ENCODE results near the gene PRRG4. TPM values are rescaled to one million over a fixed set of nuclear protein-coding genes. Genes with fewer than 3 reads are reported as not detected.
A peak's percentile ranks its signal among the peaks of the same experiment; 100 is the strongest.
"Not testable (repeated sequence)": the region's sequence is repeated elsewhere in the genome, so short reads cannot be mapped to it uniquely, and the experiment has no call there.

PRRG4 gene
- total and polyA plus RNA-seq, 2 experiments from 2014 or later = 3.0 to 12.1 TPM

DNA sequence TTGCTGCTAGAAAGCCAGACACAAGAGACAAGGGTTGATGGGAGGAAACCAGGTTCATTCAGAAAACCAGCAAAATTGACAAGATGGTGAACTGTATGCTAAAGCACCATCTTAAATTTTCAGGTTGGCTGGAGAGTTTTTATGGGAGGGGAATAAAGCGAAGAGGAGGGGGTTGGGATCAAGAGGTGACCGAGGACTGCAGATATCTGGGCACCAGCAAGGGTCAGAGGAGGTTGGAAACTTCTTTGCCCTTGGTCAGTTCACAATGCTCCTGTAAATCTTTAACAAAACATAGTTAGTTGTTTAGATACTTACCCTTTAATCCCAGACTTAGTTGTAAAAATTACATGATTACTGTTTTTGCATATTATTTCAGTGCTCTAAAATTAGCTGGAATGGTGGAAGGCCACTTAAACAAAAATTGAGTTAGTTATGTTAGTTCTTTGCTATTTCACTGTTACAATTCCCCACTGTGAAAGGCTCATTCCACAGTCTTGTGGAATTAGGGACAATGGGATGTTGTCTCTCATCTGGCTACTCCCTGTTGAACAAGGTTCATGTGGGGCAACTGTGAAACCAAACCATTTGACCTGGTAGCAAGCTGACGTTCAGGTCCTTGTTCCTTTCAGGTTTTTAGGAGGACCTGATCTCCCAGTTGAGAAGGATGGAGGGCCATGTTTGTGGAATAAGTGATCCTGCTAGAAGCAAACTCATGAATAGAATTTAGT, 32.3 kb downstream of the PRRG4 start:
- H4K20me1 ChIP-seq (ENCODE audit: insufficient read depth, poor library complexity, severe bottlenecking) = no peaks in the 10 kb centered on the region
- no peak overlapping the region for H2AFZ ChIP-seq

DNA sequence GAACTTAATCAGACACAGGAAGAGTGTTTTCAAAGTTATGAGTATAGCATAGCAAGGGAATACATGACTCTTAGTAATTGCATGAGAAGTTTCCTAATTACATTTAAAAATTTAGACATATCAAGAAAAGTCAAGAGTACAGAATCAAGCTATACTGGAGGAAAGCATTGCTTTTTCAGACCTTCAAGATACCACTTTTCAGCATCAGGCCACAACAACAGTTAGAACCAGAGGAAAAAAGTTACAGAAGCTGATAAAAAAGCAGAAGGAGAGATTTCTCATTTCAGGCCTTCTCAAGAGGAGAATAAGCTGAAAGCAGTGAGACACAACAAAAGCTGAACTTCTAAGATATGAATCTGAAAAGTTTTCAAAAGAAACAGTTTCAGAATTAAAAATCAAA, 34.8 kb downstream of the PRRG4 start:
- Histone ChIP-seq H3K4me2 (no peak overlapping the region), H3K27ac (no peak overlapping the region), H3K9me3 (ENCODE audit: low read depth) (no peaks in the 10 kb centered on the region), H3K36me3 (replicated peaks; ENCODE audit: insufficient read depth, low read depth) (no peaks in the 10 kb centered on the region), H2AFZ (no peak overlapping the region), H3K79me2 (no peaks in the 10 kb centered on the region), H3K4me1 (ENCODE audit: insufficient read depth) (no peaks in the 10 kb centered on the region), H3K9me2 (replicated peaks; ENCODE audit: insufficient read depth) (no peaks in the 10 kb centered on the region), H3K27me3 (no peaks in the 10 kb centered on the region), H4K20me1 (ENCODE audit: insufficient read depth, poor library complexity, severe bottlenecking) (no peaks in the 10 kb centered on the region), H3K4me3 (no peak overlapping the region)
- no peak for DNase-seq (ENCODE audit: low spot score)
- no peak for TF ChIP-seq EZH2phosphoT487 (IDR thresholded peaks at IDR 0.05; ENCODE audit: low read depth, severe bottlenecking, unreplicated experiment)

More for the DNA sequence above, 32.3 kb downstream of the PRRG4 start:
- H3K4me2 ChIP-seq = no peak overlapping the region
- H3K9me3 ChIP-seq (ENCODE audit: low read depth) = no peaks in the 10 kb centered on the region
- H3K4me3 ChIP-seq = no peak overlapping the region
- DNase-seq (ENCODE audit: low spot score) = no peak
- no peaks in the 10 kb centered on the region for H3K79me2 ChIP-seq
- no peak for TF ChIP-seq EZH2phosphoT487 (IDR thresholded peaks at IDR 0.05; ENCODE audit: low read depth, severe bottlenecking, unreplicated experiment)
- TF ChIP-seq, protein P1, sequence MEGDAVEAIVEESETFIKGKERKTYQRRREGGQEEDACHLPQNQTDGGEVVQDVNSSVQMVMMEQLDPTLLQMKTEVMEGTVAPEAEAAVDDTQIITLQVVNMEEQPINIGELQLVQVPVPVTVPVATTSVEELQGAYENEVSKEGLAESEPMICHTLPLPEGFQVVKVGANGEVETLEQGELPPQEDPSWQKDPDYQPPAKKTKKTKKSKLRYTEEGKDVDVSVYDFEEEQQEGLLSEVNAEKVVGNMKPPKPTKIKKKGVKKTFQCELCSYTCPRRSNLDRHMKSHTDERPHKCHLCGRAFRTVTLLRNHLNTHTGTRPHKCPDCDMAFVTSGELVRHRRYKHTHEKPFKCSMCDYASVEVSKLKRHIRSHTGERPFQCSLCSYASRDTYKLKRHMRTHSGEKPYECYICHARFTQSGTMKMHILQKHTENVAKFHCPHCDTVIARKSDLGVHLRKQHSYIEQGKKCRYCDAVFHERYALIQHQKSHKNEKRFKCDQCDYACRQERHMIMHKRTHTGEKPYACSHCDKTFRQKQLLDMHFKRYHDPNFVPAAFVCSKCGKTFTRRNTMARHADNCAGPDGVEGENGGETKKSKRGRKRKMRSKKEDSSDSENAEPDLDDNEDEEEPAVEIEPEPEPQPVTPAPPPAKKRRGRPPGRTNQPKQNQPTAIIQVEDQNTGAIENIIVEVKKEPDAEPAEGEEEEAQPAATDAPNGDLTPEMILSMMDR (IDR thresholded peaks at IDR 0.05; ENCODE audit: poor library complexity) = no peak
- TF ChIP-seq EZH2 (IDR thresholded peaks at IDR 0.05; ENCODE audit: borderline replicate concordance) = no peak
- no peaks in the 10 kb centered on the region for H3K27me3 ChIP-seq
- no peaks in the 10 kb centered on the region for H3K9me2 ChIP-seq (replicated peaks; ENCODE audit: insufficient read depth)
- 81% methylated on average over 3 of the region's 3 CpGs for WGBS (ENCODE audit: low lambda C conversion rate, missing lambda C conversion rate)
- H3K27ac ChIP-seq = no peak overlapping the region
- no peaks in the 10 kb centered on the region for H3K36me3 ChIP-seq (replicated peaks; ENCODE audit: insufficient read depth, low read depth)
- no peaks in the 10 kb centered on the region for H3K4me1 ChIP-seq (ENCODE audit: insufficient read depth)

DNA sequence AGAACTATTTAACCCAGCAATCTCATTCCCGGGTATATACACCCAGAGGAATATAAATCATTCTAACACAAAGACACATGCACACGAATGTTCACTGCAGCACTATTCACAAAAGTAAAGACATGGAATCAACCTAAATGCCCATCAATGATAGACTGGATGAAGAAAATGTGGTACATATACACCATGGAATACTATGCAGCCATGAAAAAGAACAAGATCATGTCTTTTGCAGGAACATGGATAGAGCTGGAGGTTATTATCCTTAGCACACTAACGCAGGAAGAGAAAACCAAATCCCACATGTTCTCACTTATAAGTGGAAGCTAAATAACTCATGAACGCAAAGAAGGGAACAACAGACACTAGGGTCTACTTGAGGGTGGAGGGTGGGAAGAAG, 39.0 kb downstream of the PRRG4 start:
- H3K9me3 ChIP-seq (ENCODE audit: low read depth); DNase-seq (ENCODE audit: low spot score); H3K4me2 ChIP-seq; H3K4me1 ChIP-seq (ENCODE audit: insufficient read depth); H3K4me3 ChIP-seq; H4K20me1 ChIP-seq (ENCODE audit: insufficient read depth, poor library complexity, severe bottlenecking); H3K36me3 ChIP-seq (replicated peaks; ENCODE audit: insufficient read depth, low read depth); H3K9me2 ChIP-seq (replicated peaks; ENCODE audit: insufficient read depth); H3K79me2 ChIP-seq; H3K27ac ChIP-seq; H2AFZ ChIP-seq; H3K27me3 ChIP-seq: not testable (repeated sequence)
- 72% methylated on average over 4 of the region's 4 CpGs for WGBS (ENCODE audit: low lambda C conversion rate, missing lambda C conversion rate)

DNA sequence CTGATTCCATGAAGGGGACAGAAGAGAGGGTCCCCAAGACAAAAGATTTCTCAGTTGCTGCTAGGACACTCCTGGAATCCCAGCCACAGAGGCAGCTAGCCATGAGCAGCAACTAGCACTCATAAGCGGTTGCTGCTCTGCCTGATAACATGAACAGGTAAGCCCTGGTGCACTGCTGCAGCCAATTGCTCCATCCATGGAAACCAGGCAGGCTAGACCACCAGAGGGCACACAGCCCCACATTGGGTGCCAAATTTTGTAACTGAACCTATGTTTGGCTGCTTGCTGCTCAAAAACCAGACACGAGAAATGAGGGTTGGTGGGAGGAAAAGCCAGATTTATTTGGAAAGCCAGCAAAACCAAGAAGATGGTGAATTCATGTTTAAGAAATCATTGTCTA, 40.9 kb downstream of the PRRG4 start:
- TF ChIP-seq, protein P1 (IDR thresholded peaks at IDR 0.05; ENCODE audit: poor library complexity) = peak; percentile 23
- no peak for TF ChIP-seq EZH2 (IDR thresholded peaks at IDR 0.05; ENCODE audit: borderline replicate concordance)
- TF ChIP-seq EZH2phosphoT487 (IDR thresholded peaks at IDR 0.05; ENCODE audit: low read depth, severe bottlenecking, unreplicated experiment) = no peak
- Histone ChIP-seq H2AFZ (no peak overlapping the region), H3K79me2 (no peaks in the 10 kb centered on the region), H3K36me3 (replicated peaks; ENCODE audit: insufficient read depth, low read depth) (no peaks in the 10 kb centered on the region), H3K4me1 (ENCODE audit: insufficient read depth) (no peaks in the 10 kb centered on the region), H3K4me3 (no peak overlapping the region), H3K9me2 (replicated peaks; ENCODE audit: insufficient read depth) (no peaks in the 10 kb centered on the region), H3K9me3 (ENCODE audit: low read depth) (no peaks in the 10 kb centered on the region), H3K27ac (no peak overlapping the region), H3K4me2 (no peak overlapping the region), H4K20me1 (ENCODE audit: insufficient read depth, poor library complexity, severe bottlenecking) (no peaks in the 10 kb centered on the region), H3K27me3 (no peaks in the 10 kb centered on the region)
- no peak for DNase-seq (ENCODE audit: low spot score)
- 70% methylated on average over 2 of the region's 2 CpGs for WGBS (ENCODE audit: low lambda C conversion rate, missing lambda C conversion rate)

Data from hepatocyte (in vitro differentiated cells).